Stimulated activated CD4-positive, alpha-beta T cell treated with anti-CD3 and anti-CD28 coated beads, TNF-alpha, amount 100 ng/mL, for 4 hours (primary cell): ENCODE results near the gene TMPRSS11E.
"Not testable (repeated sequence)": the region's sequence is repeated elsewhere in the genome, so short reads cannot be mapped to it uniquely, and the experiment has no call there.

ENCODE experiments used
- DNase-seq, 3 experiments: peaks; one replicate each; pipeline ENCODE4 v3.0.0-alpha.2; 2020; ENCODE audit warnings: low read depth in 3 of 3

Gene TMPRSS11E, protein sequence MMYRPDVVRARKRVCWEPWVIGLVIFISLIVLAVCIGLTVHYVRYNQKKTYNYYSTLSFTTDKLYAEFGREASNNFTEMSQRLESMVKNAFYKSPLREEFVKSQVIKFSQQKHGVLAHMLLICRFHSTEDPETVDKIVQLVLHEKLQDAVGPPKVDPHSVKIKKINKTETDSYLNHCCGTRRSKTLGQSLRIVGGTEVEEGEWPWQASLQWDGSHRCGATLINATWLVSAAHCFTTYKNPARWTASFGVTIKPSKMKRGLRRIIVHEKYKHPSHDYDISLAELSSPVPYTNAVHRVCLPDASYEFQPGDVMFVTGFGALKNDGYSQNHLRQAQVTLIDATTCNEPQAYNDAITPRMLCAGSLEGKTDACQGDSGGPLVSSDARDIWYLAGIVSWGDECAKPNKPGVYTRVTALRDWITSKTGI

DNA sequence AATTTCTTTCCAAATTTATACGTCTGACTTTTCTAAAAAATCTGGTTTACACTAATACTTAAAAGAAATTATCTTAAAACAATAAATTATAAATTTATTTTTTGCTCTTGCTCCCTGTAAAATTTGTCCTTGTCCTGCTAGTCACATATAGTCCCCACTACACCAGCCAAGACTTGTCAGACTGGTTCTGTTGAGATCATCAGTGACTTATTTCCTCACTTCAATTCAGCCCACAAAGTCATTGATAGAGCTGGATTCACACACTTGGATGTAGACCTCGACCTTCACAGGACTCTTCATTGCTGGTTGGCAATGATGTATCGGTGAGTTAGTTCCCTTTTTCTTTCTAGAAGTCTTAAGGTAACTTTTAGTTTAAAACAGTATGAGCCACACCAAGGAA, at the start of gene TMPRSS11E:
Gene TMPRSS11E (plus strand): TSS at position 263 of the 400 bp plus-strand sequence. CDS start 50 bp downstream, at position 313.
- no peak for DNase-seq

DNA sequence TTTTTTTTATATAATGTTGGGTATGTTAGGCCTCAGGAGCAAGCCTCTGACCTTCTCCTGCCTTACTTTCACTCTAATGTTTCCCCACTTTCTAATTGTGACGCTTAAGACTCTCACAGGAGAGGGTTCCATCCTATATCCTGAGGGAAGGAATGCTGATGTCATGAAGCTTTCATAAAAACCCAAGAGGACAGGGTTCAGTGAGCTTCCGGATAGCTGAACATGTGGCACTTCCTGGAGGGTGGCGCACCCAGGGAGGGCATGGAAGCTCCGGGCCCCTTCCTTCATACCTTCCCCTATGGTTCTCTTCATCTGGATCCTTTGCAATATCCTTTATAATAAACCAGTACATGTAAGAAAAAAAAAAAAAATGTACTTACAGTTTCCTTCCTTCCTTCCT, 48.0 kb upstream of the TMPRSS11E start:
- DNase-seq = no peak

DNA sequence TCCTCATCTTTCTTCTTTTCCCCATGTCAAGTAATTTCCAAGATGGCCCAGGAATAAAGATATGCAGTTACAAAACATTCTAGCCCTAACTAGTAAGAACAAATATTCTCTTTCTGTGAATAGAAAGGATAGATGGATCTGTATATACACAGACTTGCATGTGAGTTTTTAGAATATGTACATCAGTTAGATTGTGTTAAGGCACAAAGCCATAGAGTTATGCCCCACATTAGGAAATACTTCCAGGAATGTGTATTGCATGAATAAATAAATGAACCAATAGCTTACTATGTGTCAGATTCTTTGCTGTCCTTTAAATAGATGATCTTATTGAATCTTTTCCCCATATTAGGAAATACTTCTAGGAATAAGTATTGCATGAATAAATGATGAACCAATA, 46.0 kb upstream of the TMPRSS11E start:
- no peak for DNase-seq

DNA sequence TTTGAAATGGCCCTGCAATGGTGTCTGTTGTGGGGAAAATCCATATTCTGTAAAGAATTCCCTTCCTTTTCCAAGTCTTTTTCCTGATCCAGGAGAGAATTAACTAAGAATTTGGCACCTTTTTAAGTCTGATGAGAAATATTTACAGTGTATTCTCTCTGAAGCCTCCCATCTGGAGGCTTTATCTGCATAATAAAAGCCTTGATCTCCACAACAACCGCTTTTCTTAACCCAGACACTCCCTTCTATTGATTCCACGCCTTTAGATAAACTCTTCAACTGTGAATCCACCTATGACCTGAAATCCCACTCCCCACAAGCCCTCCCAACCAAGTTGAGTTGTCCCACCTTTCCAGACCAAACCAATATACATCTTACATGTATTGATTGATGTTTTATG, 43.1 kb upstream of the TMPRSS11E start:
- DNase-seq = no peak

DNA sequence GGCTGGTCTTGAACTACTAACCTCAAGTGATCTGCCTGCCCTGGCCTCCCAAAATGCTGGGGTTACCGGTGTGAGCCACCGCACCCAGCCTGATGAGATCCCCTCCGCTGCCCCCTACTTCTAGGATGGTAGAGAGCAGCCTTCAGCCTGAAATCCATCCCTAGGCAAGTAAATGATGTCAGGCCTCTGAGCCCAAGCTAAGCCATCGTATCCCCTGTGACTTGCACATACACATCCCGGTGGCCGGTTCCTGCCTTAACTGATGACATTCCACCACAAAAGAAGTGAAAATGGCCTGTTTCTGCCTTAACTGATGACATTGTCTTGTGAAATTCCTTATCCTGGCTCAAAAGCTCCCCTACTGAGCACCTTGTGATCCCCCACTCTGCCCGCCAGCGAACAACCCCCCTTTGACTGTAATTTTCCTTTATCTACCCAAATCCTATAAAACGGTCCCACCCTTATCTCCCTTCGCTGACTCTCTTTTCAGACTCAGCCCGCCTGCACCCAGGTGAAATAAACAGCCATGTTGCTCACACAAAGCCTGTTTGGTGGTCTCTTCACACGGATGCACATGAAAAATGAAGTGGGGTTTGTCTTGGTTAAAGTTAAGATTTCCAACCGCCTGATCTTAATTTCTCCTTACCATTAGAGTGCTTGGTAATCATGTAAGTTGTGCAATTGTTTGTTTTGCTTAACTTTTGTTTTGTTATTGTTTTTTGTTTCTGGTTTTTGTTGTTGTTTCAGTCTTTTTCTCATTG, 41.4 kb upstream of the TMPRSS11E start:
- not testable (repeated sequence) for DNase-seq

DNA sequence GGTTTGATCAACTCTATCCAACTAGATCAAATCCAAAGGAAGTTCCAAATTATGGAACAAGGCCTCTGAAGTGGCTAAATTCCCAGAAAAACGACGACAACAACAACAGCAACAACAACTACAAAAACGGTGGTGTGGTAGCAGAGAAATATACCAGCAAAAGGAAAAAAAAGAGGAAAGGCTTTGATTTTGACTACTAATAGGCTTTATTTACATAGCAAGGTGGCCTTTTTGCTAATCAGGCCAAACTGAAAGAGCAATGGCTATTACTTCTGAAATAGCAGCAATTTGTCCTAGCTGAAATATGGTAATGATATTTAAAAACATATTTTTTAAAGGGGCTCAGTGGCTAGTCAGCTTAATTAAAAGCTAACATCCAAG, 40.8 kb upstream of the TMPRSS11E start:
- DNase-seq = no peak

DNA sequence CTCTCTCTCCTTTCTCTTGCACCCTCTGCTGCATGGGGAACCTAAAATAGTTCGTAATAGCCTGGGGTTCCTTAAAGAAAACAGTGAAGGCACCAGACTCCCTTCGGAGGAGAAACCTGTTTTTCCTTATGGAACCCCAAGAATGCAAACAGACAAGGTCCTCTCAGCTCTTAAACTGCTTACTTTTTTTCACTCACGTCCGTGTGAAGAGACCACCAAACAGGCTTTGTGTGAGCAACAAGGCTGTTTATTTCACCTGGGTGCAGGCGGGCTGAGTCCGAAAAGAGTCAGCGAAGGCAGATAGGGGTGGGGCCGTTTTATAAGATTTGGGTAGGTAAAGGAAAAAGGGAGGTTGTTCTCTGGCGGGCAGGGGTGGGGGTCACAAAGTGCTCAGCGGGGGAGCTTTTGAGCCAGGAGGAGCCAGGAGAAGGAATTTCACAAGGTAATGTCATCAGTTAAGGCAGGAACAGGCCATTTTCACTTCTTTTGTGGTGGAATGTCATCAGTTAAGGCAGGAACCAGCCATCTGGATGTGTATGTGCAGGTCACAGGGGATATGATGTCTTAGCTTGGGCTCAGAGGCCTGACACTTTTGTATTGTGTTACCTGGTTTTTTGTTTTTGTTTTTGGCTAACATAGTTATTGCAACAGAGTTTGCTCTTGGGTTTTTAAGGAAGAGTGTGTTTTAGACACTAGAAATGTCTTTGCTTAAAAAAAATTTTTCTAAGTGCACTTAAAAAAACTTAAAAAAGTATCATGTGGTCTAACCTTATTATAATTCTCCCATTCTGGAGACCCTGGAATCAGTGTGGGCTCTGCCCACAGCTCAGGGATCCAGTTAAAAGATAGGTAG, 40.0 kb upstream of the TMPRSS11E start:
- DNase-seq = not testable (repeated sequence)

DNA sequence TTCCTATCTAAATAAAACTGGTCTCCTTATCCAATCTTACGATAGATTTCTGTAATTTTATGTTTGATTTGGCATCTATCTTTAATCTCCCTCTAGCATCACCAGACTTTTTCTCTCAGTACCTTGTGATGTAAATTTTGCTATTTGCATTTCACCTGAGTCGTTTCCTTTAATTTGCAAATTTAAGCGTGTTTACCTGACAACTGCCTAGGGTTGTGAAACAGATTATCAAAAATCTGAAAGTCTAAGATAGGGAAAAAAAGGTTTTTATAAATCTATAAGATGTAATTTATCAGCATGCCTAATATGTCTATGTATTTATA, 39.4 kb upstream of the TMPRSS11E start:
- DNase-seq = no peak

DNA sequence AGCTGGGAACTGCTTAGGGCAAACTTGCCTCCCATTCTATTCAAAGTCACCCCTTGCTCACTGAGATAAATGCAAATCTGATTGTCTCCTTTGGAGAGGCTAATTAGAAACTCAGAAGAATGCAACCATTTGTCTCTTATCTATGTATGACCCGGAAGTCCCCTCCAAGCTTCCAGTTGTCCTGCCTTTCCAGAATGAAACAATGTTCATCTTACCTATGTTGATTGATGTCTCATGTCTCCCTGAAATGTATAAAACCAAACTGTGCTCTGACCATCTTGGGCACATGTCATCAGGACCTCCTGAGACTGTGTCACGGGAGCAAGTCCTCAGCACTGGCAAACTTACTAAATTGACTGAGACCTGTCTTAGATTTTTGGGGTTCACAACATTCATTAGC, 37.1 kb upstream of the TMPRSS11E start:
- no peak for DNase-seq

DNA sequence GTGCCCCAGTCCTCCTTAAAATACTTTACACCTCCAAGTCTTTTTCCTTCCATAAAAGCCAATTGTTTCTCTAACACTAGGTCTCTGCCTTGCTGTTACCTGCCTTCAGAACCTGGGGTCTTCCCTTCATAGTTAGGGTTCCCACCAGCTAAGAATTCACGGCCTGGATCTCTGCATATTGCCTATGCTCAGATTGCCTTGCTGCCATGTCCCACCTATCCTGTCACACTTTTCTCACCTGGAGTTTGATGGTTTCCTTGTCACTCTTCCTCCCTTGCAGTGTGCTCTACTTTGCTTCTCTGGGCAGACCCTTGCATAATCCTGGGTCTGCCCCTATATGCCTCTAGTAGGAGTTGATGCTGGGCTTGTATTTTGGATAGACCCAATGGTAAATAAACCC, 36.6 kb upstream of the TMPRSS11E start:
- no peak for DNase-seq

DNA sequence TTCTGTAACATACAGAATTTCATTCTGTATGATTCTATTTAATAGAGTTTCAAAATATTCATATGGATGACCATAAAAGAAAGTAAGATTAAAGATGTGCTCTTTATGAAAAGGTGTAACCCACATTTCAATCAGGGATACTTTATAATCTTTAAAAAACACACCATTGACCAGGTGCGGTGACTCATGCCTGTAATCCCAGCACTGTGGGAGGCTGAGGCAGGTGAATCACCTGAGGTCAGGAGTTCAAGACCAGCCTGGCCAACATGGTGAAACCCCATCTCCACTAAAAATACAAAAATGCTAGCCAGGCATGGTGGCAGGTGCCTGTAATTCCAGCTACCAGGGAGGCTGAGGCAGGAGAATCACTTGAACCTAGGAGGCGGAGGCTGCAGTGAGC, 35.2 kb upstream of the TMPRSS11E start:
- DNase-seq = not testable (repeated sequence)

DNA sequence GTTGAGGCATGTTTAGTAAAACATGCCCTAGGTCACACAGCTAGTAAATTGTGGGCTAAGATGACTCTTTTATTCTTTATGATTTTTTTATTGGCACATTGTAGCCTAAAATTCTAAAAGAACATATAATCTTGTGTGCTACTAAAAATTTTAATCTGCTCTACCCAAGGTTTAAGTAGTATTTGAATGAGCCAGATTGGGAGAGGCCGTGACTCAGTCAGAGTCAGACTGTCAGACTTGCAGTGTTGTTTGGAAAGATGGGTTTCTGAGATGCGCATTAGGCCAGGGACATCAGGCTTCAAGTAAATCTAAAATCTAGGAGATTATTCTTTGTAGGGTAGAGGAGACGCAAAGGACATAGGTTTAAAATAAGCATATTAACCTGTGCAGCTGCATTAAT, 30.7 kb upstream of the TMPRSS11E start:
- no peak for DNase-seq

DNA sequence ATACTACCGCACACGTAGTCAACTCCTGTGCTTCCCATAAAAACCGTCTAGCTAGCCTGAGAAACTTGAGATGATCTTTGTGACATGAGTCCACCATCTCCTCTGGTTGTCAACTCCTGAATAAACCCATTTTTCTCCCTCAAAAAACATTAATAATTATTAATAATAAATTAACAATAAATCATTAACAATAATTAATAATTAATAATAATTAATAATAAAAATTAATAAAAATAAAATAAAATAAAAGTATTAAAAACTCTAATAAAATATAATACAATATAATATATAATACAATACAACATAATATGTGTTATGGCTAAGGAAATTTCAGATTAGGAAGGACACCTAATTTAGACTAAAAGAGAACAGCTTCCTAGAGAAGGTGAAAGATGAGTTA, 20.7 kb upstream of the TMPRSS11E start:
- DNase-seq = no peak

DNA sequence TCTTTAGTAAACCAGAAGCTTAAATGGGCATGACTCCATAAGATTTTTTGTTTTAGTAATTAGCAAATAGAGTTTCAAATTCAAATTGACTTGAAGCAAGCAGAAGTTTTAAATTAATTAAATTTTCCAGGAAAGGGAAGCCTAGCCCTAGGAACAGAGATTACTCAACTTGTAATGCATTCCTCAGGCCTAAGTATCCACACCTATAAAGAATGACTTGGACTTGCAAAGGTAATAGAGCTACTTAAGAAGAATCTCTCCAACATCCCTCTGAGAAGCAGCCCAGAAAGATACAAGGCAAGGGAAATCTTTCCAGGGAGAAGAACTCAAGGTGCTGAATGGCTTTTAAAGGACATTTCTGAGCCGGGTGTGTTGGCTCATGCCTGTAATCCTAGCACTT, 16.9 kb upstream of the TMPRSS11E start:
- DNase-seq = no peak

DNA sequence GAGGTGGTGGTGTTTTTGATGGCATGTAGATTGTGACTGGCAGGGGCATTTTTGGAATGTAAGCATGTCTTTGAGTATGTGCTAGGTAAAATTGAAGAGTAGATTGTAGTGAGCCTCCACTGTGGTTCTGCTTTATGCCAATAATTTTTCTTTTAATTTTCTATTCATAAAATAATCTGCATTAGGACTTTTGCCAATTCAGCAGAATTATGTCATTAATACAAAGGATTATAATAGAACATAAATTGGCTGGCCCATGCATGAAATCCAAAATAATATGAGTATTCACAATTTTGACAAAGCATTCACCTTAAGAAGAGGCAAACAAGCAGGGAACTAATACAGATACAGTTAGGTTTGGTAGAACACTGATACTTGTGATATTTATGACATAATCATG, 14.9 kb upstream of the TMPRSS11E start:
- no peak for DNase-seq

DNA sequence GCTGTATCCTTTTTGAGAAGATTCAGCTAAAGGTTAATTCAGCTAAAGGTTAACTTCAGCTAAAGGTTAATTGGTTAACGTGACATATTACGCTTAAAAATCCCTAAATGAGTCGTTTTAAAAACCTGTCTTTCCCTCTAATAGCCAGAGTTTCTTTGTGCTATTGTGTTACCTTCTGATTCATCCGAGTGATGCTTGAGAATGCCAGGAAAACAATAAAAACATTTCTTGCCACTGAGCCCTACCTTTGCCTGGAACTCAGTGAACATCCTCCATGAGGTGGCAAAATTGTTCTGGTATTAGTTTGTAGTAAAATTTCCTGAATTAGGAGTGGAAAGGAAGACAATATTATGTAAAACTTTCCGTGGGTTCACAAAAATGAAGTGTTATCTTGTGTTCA, 13.7 kb upstream of the TMPRSS11E start:
- no peak for DNase-seq

DNA sequence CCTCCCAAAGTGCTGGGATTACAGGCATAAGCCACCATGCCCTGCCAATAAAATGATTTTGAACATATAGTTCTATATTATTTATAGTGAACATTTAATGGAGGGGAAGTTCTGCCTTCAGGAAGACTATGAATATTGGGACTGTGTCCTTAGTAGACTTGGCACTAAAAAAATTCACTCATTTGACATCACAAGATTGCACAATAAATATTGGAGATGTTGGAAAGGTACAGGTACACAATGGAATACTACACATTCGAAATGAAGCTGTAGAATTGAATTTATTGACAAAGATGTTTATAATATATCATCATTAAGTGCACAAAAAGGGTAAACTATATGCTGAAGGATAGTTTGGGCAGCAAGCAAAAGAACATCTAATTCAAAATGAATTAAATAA, 13.0 kb upstream of the TMPRSS11E start:
- no peak for DNase-seq

DNA sequence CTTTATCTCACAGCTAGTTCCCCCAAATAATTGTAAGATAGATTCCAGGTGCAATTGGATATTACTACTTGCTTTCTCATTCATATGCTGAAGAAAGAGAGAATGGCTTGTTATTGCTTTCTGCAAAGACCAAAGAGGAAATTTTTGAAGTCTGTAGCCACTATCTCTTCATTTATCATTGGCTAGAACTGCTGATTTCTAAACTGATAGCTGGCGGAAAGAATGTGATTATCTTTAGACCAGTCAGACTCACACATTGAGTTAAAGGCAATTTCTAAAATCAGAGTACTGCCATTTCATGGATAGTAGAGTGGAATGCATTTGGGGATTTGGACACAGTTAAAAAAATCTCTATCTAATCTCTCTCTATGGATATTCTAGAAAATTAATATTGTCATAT, 12.4 kb upstream of the TMPRSS11E start:
- no peak for DNase-seq

DNA sequence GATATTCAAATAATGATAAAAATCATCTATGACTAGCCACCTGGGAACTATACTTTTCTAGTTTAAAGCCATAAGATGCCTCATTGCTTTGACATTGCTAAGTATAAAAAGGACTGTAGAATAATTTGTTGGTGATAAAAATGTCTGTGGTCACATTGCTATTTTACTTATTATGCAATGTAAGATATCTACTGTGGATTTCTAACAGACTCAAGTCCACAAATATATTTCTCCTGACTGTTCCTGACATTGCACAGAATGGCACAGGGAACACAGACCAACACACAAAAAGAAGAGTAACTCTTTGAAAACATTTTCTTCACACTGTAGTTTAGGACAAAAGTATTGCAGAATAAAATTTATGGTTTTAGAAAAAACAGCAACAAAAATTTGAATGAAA, 2.2 kb upstream of the TMPRSS11E start:
- no peak for DNase-seq

DNA sequence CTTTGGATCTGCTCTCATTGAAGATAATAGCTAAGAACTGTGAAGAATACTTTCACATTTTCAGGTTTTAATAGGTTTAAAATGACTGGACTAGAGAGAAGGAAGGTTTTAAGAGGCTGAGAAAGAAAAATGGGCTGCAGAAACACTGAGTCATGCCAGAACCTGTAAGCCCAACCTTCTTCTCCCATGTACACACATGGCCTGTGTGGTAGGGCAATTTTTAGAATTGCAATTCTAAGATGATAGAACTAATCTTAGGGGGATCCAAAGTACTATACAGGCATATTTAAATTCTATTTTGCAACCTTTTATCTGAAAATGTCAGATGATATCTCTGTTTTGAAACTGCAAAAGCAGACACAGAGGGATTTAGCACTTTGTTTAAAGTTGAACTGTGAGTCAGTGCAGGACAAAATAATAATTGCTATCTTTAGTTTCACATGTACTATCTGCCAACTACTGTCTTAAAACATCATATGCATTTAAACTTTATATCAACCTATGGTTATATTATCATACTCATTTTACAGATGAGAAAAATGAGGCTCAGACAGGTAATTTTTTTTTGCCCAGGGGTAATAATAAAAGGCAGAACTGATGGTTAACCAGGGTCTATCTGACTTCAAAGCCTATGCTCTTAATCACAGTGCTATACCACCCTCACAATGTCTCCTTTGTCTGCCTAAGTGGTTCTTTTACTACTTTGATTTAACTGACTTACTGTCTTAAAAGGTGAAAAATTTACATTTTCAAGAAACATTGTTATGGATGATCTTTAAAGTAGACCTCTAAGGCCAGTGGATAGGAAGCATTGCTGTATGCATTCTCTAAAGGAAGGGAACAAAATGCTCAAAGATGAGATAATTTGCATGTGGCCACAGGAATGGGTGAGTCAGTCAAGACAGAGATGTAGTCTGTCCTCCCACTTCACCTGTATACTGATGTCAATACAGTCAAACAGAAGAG, 4.3 kb downstream of the TMPRSS11E start:
- no peak for DNase-seq

DNA sequence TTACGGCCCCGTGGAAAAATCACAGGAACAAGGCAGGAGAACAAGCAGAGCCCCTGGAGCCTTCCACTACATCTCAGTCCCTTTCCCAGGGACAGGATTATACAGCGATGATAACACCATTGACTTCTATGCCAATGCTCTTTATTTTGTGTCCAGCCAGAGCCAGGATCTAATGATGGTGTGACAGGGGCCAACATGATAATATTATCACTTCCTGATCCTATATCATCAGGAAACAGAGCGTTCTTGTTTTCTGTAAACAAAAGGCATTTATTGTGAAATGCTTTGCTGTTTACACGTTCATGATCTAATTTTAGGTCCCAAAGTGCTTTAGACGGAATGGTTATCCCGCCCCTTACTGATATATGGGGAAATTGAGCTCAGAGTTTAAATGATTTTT, 12.8 kb downstream of the TMPRSS11E start:
- DNase-seq = no peak
